RKO (cell line): ENCODE measurements around the gene ANKS6.

ENCODE experiments used
- DNase-seq: peaks from one replicate; pipeline ENCODE4 v3.0.0-alpha.2; 2016; ENCODE audit warnings: low spot score

Gene ANKS6

DNA sequence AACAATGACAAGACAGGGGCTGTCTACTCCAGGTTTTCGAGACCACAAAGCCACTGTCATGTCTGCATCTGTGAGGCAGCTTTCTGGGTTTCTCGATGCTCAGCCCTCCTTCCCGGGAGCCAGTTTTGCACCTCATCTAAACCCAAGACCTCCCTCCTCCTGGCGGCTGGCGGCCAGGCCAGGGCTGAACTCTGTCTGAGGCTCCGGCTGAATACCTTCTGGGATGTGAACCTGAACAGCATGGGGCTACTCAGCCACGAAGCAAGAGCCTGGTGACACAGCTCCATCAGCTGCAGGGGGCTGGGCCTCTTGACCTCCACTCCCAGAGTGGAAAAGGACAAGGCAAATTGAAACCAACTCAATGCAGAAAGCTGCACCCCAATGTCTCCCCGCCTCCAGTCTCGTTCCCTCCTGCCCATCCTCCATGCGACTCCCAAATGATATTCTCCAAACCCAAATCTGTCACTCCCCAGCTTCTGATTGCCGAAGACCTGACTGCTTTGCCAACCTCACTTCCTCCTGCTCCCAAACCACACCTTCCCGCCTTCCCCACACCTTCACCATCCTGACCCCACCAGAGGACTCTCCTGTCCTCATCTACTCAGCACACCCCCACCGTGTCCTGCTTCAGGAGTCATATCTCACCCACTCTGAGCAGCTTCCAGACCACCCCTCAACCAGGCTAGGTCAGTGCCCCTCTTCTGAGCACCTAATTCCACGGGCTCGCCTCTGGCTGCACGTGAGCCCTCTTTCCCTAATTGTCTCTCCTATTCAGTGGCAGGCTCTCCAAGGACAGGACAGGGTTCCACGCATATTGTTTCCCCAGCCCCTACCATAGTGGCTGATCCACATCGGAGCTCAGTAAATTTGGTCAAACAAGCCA, 4.5 kb downstream of the ANKS6 start:
- DNase-seq, result no peak

DNA sequence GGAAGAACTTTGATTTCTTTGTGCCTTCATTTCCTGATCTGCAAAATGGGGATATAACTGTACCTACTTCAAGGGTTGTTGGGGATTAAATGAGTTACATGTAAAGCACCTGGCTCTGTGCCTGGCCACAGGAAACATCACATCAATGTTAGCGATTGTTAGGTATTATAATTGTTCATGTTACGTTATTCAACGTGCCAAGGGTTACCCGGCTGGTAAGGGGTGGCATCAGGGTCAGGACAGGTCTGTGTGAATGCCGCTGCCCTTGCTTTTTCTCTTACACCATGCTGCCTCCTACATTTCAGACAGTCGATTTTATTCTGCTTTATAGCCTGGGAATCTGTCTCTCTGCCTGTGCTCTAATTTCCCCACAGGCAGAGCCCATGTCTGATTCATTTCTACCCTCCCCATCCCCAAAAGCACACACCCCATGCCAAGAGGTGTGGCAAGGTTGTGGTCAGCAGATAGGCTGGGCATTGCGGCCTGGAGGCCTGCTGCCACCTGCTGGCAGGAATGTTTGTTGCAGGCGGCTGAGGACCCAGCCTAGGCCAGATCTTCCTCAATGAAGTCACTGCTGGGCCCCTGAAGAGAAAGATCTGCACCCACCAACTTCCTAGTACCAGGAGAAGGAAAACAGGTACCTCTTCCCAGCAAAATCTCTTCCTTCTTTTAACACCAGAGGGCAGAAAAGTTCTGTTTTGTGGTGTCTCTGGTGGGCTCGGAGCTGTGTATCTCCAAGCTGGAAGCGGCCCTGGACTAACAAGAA, 5.3 kb downstream of the ANKS6 start:
- peak; percentile 88 for DNase-seq

GRCh38 chr9:98790134-98790841, 6.1 kb downstream of the ANKS6 start:
- DNase-seq, result no peak

- DNase-seq, result no peak
These were observed 6.7 kb downstream of the ANKS6 start for GRCh38 chr9:98789483-98790133.

- DNase-seq, result no peak
These were observed 8.5 kb downstream of the ANKS6 start for GRCh38 chr9:98787766-98788335.

- no peak for DNase-seq
These were observed 9.4 kb downstream of the ANKS6 start for GRCh38 chr9:98786750-98787510.

DNA sequence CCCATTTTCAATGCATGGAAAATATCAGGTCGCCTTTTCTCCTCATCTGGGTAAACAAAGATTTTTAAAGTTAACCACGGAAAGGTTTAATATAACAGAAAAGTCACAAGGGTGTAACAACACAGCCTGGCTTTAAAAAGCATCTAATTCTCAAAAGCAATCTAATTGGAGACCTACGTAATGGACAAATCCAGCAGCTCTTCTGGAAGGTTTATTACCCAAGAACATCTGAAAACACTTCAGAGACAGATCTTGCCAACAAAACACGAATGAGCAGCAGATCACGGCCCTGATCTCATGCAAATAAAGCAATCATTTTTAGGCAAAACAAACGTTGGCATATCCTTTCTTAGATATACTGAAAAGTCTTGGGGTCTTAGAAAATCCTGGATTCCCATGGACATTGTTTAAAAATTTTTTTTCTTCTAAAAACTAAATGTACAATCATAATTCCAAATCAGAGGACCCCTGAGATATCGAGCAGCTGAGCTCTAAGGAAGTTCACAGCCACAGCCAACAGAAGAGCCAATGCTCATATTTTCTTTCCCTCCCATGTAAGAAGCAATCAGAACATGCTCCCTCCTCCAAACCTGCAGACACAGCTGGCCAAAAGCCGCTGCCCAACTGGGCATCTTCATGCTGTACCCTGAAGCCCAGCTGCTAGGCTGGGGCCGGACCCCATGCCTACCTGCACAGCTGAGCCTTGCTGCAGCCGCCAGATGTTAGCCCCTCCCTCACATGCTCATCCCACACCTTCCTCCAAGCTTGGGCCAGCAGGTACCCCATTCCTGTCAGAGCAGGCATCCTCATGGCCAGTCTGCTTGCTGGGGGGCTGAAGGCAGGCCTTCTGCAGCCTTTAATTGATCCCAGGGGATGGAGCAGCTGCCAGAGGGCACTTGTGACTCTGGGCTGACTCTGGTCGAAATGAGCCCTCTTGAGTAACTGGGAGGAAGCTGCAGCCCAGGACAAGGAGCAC, 11.2 kb downstream of the ANKS6 start:
- no peak for DNase-seq

GRCh38 chr9:98783518-98784226, 12.7 kb downstream of the ANKS6 start:
- DNase-seq, result no peak

- no peak for DNase-seq
These were observed 14.6 kb downstream of the ANKS6 start for GRCh38 chr9:98781588-98782383.

- no peak for DNase-seq
These were observed 16.2 kb downstream of the ANKS6 start for GRCh38 chr9:98780059-98780749.

DNA sequence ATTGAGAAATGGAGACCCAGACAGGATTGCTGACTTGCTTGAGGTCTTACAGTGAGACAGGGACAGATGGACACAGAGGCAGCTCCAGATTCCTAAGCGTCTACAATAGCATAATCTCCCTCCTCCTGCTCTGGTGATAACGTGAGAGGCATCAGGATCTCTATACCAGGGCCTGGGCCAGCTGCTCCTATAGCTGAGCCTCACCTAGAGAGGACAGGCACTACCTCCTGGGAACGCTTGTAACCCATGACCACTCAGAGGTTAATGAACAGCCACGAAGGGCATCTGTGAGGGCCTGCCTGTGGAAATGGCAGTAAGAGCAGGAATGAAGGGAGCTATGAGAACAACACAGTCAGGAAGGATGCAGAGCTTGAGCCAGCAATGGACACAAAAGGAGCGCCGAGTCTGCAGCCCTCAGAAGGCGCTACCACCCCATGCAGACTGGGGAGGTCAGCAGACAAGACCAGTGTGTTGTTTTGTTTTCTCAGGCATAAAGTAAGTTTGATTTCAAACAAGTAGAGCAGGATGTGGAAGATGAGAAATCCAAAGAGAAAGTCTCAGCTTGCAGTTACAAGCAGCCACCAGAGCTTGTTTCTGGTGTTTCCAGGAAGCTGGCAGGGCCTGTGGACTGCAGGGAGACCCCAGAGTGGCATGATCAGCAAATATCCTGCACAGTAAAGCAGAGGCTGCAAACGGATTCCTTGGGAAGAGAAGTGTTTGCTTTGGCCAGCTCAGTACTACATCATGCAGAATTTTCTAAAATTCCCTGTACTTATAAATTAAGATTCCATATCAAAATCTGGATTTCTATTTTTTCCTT, 17.4 kb downstream of the ANKS6 start:
- no peak for DNase-seq

DNA sequence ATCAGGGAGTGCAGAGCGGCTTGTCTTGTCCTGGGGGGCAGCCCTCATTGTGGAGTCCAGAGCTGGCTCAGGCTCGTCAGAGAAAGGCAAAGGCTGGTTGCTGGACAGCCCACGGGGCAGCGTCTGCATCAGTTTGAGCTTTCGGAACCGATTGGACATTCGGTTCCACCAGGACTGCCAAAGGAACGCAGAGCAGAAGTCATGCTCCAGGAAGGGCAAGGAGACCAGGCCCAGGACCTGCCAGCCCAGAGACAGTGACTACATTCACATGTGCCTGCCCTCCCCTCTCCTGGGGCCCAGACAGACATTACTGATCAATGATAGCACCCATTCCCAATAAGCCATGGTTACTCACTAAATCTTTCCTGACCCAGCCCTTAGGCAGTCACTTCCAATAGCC, 18.1 kb downstream of the ANKS6 start:
- no peak for DNase-seq

DNA sequence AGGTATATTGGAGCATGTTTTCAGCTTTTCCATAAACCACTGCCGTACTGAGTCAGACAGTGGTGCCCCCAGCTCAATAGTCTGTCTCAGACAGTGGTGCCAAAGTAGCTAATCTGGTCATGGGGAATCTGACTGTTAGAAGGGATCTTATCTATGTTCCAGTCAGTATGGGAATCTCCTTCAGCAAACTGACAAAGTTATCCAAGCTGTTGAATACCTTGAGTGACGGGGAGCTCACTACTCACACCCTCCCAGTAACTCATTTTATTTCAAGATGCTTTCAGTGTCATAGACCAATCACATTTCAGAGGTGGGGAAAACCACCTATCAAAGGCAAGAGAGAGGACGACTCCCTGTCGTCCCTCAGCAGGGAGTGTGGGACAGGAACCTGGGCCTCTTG, 18.7 kb downstream of the ANKS6 start:
- DNase-seq, result no peak

DNA sequence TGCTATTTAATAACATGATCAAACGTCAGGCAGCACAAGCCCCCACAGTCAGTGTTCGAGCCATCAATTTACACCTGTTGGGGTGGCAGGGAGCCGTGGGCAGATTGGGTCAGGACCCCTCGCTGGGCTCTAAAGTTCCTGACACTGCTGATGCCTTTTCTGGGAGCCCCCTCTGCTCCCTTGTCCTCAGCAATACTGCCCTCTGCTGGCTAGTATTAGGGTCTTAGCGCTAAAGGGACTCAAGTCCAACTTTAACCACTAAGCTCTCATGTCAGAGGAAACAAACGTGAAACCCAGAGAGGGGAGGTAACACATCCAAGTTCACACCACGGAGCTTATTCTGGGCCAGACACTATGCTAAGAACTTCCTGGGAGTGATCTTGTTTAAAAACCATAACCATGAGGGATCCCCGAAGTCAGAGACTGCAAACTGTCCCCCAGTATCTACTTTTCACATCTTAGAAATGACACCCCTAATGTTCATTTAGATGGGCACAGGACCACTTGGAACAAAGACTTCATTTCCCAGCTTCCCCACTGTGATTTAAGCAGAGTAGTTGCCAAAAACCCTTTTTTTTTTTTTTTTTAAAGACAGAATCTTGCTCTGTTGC, 20.4 kb downstream of the ANKS6 start:
- DNase-seq, result peak; percentile 59

DNA sequence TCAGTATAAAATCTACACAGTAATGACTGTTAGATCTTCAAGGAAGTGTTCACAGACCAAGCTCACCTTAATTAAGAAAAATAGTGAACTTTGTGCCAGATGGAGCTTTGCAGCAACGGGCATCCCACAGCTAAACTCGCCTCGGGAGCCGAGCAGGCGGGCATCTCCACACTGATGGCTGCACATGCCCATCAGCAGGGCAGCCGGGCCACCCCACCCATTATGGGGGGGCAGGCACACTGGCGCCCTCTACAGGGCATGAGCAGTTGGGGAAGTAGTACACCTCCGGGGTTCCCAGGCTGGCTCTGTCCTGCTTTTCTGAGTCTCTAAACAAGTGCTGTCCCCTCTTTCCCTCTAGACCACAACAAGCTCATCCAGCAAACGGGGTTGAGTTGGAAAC, 21.6 kb downstream of the ANKS6 start:
- peak; percentile 43 for DNase-seq

DNA sequence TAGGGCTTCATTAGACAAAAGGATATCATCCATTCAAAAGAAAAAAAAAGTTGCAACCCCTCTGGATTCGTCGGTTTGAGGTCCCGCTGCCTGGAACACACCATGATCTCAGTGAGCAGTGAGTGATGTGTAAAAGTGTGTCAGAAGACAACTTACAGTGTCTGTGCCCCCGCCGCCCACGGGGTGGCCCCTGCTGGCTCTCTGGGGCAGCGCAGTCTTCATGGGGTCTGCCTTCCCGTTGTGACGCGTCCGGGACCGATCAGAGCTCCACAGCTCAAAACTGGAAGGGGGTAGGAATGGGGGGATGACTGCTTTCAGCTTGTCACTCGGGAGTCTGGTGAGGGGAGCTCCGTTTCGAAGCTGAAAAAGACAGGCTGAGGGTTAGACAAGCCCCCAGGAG, 22.6 kb downstream of the ANKS6 start:
- no peak for DNase-seq
